ENCODE results near the gene NCAM1.
A peak's percentile ranks its signal among the peaks of the same experiment; 100 is the strongest.

Gene NCAM1

DNA sequence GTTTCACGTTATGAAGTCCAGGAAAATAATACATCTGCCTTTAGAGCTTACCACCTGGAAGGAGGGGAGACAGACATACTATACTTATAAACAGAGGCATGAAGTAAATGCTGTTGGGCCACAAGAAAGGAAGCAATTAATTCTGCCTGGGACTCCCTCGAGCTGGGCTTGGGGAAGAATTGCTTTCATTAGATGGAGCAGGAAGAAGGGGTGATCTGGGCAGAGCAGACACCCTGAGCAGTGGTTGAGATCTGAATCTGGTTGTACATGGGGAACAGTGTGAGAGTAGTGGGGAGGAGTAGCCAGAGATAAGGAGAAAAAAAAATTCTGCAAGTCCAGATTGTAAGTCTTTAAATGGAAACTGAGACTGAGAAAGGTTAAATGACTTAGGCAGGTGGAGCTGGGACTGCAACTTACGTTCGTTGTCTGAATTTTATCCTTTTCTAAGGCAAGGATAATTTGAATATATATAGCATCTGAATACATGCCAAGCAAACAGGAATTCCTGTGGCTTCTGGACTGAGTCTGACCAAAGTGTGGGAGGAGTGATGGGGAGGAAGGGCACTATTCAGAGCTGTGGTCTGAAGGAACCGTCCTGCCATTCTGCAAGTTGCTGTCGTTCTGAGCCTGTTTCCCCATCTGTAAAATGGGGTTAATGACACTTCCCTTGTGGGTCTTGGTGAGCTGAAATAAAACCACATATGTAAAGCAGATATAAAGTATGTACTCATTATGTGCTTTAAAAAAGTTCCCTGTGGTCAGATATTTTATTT, 7.9 kb downstream of the NCAM1 start:
- peak; percentile 86 for DNase-seq

DNA sequence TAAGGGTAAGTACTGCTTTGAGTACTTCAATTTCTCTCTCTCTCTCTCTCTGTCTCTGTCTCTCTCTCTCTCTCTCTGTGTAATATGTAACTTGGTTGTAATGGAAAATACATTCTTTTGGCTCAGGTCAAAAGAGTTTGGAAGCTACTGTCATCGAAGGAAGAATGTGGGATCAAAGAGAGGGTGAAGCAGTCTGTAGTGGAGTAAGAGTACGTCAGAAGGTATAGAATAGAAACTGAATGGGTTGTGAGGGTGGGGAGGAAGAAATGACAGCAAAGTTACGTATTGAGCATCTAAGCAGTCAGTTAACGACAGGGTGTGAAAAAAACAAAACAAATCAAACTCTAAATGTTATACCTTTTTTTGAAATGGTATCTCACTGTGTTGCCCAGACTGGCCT, 10.0 kb downstream of the NCAM1 start:
- no peak for DNase-seq

- DNase-seq = no peak
Observed at GRCh38 chr11:112971827-112972226, 10.6 kb downstream of the NCAM1 start.

- no peak for DNase-seq
Observed at GRCh38 chr11:112972399-112973145, 11.4 kb downstream of the NCAM1 start.

GRCh38 chr11:112975051-112975450, 13.8 kb downstream of the NCAM1 start:
- DNase-seq = no peak

- DNase-seq = no peak
Observed at GRCh38 chr11:112975493-112975892, 14.3 kb downstream of the NCAM1 start.

DNA sequence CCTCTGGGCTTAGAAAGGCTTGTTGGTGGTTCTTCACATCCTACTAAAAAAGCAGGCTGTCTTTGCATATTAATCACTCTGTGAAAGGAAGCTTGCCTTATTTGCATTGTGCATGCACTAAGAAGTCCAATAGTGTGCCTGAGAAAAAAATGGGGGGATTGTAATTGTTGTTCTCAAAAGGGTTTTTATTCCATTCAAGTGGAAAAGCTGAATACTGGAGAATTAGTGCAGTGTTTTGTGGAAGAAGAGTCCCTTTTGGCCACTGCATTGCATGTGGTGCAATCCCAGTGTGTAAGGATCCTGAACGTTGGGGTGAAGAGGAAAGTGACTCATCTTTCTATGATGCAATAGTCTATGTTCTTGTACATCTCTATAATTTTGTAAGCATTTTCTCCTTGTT, 16.5 kb downstream of the NCAM1 start:
- DNase-seq = peak; percentile 77

- DNase-seq = no peak
Observed at GRCh38 chr11:112983887-112984286, 22.7 kb downstream of the NCAM1 start.

GRCh38 chr11:112989198-112989597, 28.0 kb downstream of the NCAM1 start:
- DNase-seq = no peak

DNA sequence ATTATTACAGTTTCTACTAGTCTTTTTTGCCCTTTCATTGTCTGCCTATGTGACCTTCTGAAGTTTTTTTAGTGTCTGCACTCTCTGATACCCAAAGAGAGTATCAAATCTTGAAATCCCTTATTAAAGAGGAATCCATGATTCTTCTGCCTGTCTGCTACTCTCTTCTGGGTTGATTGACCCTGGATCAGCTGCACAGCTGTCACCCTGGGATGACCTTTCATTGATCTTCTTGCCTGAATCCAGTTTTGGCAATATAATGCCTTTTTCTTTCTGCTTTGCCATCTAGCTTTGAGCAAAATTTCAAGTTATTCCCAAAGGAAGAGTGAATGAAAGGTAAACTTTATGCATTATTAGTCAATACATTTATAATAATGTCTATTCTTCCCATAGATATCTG, 32.6 kb downstream of the NCAM1 start:
- DNase-seq = no peak

DNA sequence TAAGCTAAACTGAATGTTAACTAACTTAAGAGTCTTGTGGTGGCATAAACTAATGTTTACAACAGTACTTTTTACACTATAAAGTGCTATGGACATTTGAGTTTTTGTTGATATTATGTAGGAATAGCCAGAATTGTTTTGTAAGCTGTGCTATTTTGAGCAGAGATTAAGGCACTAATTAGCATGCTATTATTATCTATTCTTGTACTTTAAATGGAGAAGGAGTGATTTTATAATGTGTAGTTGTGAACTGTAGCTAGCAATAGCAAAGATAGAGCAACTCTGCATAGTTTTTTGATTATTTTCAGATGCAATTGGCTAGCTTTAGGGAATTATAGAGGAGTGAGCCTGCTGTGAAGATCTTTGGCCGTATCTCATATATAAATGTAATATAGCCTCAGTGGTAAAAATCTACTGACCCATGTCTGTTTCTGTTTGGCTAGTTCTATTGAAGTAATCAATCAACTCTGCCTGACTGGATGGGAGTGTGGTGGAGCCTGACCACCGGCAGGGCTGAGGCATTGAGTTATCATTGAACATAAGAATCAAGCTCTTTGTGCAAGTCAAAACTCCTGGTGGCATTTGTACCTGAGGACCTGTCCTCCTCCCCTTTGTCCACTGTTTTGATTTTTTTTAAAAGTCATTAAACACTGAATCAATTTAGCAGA, 34.3 kb downstream of the NCAM1 start:
- DNase-seq = no peak

- no peak for DNase-seq
Observed at GRCh38 chr11:112996994-112997393, 35.8 kb downstream of the NCAM1 start.

GRCh38 chr11:112997857-112998466, 36.7 kb downstream of the NCAM1 start:
- no peak for DNase-seq

- DNase-seq = no peak
Observed at GRCh38 chr11:112999520-112999919, 38.3 kb downstream of the NCAM1 start.

DNA sequence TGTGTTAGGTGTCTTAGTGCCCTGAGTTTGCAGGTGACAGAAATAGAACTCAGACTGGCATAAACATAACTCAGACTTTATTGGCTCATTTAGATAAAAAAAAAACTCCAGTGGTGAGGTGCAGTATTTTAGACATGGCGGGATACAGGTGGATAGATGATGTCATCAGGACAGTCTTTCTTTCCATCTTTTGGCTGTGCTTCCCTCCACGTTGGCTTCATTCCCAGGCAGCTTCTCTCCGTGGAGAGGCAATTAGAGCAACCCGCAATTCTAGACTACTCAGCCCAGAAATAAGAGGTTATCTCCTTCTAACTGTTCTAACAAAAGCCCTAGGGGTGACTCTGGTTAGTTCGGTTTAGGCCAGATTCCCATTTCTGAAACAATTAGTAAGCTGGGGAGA, 40.5 kb downstream of the NCAM1 start:
- peak; percentile 18 for DNase-seq

GRCh38 chr11:113006896-113007445, 45.8 kb downstream of the NCAM1 start:
- no peak for DNase-seq

DNA sequence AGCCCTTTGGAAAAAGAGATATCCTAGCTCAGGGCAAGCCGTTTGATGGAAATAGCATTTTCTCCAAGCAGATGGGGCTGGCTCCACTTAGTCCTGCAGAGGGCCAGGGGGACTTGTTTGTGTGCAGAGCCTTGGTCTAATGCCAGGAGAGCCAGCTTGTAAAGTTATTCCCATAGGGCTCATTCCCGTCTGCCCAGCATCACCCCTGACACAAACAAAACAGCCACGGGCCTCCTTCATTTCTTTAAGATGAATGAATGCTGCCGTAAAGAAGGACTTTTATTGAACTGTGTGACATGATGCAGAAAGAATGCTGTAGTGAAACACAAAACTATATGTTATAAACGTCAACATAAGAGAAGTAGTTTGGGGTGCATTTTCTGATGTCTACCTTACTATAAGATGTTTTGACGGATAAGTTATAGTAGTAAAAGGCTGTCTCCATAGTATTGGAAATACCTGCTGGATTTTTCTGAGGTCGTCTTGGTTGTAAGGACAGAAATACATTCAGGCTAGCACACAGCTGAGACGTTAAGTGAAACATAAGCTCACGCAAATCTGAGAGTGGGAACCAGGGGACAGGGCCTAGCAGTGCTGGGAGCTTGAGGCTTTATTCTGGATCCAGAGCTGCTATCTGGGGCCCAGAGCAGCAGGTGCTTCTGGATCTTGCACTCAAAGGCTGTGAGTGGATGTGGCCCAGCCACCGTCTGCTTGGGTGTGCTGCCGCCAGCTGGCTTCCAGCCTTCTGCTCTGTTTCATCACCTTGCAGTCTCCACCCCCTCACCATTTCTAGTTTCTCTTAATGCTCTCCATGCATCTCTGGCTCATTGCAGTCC, 53.3 kb downstream of the NCAM1 start:
- peak; percentile 58 for DNase-seq

DNA sequence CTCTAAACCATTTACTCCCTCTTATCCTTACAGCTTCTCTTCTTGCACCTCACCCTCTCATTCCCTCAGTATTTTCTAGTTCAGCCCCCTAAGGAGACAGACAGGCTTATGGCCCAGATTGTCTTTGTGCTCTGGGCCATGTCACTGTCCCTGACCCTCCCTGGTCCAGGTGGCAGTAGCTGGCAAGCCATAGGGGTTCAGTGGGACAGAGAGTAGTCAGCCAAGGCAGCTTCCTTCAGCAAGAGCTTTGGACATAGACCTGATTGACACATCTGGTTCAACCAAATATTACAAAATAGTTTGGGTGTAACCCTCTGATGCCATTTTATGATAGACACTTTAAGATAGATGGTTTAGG, 53.9 kb downstream of the NCAM1 start:
- no peak for DNase-seq

GRCh38 chr11:113016905-113017304, 55.7 kb downstream of the NCAM1 start:
- DNase-seq = peak; percentile 20

- DNase-seq = no peak
Observed at GRCh38 chr11:113018913-113019312, 57.7 kb downstream of the NCAM1 start.

GRCh38 chr11:113019711-113020110, 58.5 kb downstream of the NCAM1 start:
- no peak for DNase-seq

DNA sequence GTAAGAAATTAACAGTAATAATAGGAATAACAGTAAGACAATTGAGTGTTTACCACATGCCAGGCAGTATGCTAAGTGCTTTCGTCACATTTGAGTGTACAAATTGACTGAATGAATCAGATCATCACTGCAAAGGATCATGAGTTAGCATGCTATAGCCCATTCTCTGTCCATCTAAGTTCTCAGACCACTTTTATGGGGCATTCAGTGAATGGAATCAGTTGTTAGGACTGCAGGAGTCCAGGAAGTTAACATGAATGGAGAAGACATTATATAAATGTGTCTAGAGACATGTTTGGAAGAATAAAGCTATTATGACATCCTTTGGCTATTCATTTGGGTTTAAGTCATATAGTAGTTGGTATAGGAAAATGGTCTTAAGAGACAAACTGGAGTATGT, 59.9 kb downstream of the NCAM1 start:
- no peak for DNase-seq
